Left colon (tissue), 2 donors: ENCODE data around the gene ZNF155. TPM values are rescaled to one million over a fixed set of nuclear protein-coding genes. Genes with fewer than 3 reads are reported as not detected.
"Not testable (repeated sequence)": the region's sequence is repeated elsewhere in the genome, so short reads cannot be mapped to it uniquely, and the experiment has no call there.

ENCODE experiments used
- ATAC-seq: fragments of 200-7000 bp; cut with Tn5 transposase; one replicate; pipeline ENCODE4 v1.9.1; 2020; ENCODE audit warnings: mild to moderate bottlenecking, moderate library complexity
- DNase-seq, 2 donors: peaks; one replicate each; pipeline ENCODE4 v3.0.0-alpha.2; 2020
- intact Hi-C, 2 donors: fragments of 100-400 bp; cut with DNase I in 1 of 2; cut with micrococcal nuclease in 1 of 2; formaldehyde crosslinking; loops; one replicate each; pipeline versions ENCODE4 v1.11.2 to v1.14.0; 2022; cut with DNase I, micrococcal nuclease
- long read RNA-seq: library from polyadenylated mRNA; unstranded; transcript quantifications from one replicate; pipeline ENCODE4 v2.0.0, GENCODE V29; 2021
- total RNA-seq, 2 donors: library from RNA; stranded (reverse); fragmentation: NEBNext Ultra II Directional; extraction: Animal tissue kit (Norgen Biotek cat#: 25700); gene quantifications; one replicate each; pipeline ENCODE4 v1.2.1, GENCODE V29; 2021
- donor health status: DM: no; HTN: no; CAD: no.
- donor health status: DM: yes; HTN: yes; CAD: no.

The ZNF155 gene
- total RNA-seq, result 1 to 10 TPM; 6.9 to 7.1 TPM
- long read RNA-seq, partial matches to known transcripts, result 1 of 8 reads
- long read RNA-seq, other reads (novel, unspliced or antisense), result 1 of 8 reads

DNA sequence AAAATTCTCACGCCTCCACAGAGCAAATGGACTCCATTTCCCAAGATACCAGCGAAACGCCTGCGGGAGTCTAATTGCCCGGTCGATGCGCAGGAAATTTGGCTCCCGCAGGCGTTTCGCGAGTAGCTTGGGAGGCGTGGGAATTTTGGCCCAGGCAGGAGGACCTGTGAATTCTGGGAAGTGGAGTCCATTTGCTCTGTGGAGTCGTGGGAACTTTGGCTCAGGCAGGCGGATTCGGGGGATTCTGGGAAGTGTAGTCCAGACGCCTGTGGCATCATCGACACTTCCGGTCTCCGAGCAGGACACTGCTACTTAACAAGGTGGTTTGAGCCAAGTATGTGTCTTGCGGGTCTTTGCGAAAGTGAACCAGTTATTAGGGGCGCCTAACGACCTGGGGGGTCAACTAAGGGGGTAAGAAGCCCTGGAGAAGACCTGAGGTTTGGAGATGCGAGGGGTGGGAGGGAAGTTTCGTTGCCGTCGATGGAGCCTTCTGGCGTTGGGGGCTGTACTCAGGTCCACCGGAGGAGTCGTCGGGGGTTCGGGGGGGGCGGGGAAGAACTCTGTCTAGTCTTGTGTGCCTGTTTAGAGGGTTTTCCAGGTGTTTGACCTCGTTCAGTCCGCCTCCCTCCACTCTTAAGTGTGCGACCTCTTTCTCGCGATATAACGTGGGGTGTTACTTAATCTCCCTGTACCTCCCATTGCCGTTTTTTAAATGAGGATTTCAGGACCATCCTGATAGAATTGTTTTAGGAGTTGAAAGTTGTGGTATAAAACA, at the start of gene ZNF155:
Gene ZNF155, plus strand, starts transcription at position 277 of the 775 bp plus-strand sequence. CDS start 4,356 bp downstream, outside the sequence.
- DNase-seq (peak; percentile 84 to 95), ATAC-seq (peak; percentile 100)
- intact Hi-C loops, result loop anchor here in 1 of 2 donors (2.0 kb wide), 1 partner anchor 67 kb away; no protein-coding TSS in a partner anchor

DNA sequence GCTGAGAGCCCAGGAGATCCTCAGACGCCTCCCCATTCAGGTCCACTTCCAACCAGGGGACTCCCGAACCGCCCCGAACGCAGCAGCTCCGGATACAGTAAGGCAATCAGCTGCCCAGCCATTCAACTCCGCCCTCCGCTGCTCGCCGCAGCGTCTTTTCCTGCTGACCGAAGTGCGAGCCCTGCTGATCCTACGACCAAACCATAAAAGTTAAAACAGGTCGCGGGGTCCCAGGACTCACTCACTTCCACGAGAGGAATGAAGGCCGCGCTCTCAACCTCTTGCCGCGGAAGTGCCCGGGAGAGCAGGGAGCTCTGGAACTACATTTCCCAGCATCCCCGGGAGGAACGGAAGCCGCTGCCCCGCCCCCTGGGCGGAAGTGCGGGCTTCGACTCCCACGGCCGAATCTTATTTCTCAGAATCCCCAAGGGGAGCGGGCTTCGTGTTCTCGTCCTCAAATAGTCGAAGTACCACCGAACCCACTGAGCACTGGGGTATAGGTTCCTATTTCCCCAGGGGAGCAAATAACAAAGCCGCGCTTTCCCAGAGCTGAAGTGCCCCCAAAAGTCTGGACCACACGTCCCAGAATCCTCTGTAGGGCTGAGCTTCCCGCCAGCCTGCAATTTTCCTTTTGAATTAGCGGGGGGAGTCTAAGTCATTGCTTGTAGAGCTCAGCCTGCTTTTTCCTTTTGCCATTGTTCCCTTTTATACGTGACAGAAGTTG, 48.8 kb upstream of the ZNF155 start, which contains the start of gene ZNF45:
Gene ZNF45, minus strand, starts transcription at position 298 of the 724 bp plus-strand sequence. CDS start 13,097 bp downstream, outside the sequence.
- DNase-seq (peak; percentile 86 to 89), ATAC-seq (peak; percentile 99)
- intact Hi-C loops, result no loop called here

DNA sequence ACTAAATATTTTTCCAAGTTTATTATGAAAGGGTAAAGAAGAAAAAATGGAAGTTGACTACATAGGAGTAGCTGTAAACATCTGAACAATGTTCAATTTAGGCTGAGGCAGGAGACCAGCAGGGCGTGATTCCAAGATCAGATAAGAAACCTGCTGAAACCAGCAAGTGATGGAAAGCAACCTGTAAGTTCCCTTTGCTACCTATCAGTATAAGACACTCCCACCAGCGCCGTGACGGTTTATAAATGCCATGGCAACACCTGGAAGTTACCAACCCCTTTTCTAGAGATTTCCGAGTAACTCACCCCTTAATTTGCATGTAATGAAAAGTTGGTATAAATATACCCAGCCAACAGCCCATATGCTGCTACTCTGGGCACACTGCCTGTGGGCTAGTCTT, 47.8 kb upstream of the ZNF155 start:
- ATAC-seq (no peak), DNase-seq (peak in 1 of 2 donors; percentile 8)
- intact Hi-C loops, result no loop called here

DNA sequence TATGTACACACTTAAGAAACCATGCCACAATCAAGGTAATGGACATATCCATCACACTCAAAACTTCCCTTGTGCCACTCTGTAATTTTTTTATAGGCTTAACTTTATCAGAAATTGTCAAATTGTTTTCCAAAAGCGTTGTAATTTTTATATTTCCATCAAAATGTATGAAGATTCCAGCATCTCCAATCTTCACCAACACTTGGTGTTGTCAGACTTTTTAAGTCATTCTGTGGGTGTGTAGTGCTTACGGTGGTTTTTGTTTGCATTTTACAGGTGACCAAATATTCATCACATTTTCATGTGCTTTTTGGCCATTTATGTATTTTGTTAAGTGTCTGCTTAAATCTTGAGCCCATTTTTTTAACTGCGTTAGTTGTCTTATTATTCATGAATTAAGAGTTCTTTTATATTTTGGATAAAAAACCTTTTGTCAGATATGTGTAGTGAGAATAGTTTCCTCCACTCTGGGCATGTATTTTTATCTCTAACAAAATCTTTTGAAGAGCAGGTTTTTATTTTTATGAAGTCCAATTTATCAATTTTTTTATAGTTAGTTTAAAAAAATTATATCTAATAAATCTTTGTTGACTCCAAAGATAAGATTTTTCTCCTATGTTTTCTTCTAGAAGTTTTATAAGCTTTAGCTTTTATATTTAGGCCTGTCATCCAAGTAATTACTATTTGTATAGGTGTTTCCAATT, 44.3 kb upstream of the ZNF155 start:
- intact Hi-C loops, result no loop called here
- DNase-seq (no peak), ATAC-seq (no peak)

DNA sequence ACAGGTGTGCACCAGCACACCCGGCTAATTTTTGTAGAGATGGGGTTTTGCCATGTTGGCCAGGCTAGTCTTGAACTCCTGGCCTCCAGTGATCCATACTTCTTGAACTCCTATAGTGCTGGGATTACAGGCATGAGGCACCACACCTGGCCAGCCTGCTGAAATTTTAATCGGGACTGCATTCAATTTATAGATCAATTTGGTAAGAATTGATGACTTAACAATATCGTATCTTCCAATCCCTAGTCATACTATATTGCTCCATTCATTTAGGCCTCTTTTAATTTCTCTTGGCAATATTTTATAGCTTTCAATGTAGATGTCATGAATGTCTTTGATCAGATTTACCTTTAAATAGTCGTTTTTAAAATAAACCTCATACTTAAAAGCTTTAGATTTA, 43.3 kb upstream of the ZNF155 start:
- intact Hi-C loops, result no loop called here
- DNase-seq, result no peak

DNA sequence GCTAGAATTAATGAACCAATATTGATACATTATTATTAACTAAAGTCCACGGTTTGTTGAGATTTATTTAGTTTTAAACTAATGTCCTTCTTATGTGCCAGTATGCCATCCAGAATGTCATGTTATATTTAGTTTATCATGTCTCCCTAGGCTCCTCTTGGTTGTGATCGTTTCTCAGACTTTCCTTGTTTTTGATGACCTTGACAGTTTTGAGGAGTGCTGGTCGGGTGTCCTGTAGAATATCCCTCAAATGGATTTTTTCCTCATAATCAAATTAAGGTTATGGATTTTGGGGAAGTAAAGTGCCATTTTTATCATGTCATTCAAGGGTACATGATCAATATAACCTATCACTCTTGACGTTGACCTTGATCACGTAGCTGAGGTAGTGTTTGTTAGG, 42.8 kb upstream of the ZNF155 start:
- intact Hi-C loops, result no loop called here
- no peak for ATAC-seq
- DNase-seq, result no peak

More for the DNA sequence above, 43.3 kb upstream of the ZNF155 start:
- ATAC-seq, result no peak

DNA sequence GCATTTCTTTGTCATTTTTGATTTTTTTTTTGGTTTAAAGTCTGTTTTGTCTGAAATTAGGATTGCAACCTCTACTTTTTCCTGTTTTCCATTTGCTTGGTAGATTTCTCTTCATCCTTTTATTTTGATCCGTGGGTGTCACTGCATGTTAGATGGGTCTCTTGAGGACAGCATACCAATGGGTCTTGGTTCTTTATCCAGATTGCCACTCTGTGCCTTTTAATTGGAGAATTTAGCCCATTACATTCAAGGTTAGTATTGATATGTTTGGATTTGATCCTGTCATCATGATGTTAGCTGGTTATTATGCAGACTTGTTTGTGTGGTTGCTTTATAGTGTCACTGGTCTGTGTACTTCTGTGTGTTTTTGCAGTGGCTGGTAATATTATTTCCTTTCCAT, 36.6 kb upstream of the ZNF155 start:
- ATAC-seq, DNase-seq, intact Hi-C loops: not testable (repeated sequence)

DNA sequence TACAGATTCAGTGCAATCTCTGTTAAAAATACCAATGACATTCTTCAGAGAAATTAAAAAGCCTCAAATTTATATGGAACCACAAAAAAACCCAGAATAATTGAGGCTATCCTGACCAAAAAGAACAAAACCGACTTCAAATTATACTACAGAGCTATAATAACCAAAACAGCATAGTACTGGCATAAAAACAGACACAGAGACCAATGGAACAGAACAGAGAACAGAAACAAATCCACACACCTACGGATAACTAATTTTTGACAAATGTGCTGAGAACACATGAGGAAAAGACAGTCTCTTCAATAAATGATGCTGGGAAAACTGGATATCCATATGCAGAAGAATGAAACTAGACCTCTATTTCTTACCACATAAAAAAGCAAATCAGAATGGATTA, 34.2 kb upstream of the ZNF155 start:
- intact Hi-C loops, DNase-seq, ATAC-seq: not testable (repeated sequence)

DNA sequence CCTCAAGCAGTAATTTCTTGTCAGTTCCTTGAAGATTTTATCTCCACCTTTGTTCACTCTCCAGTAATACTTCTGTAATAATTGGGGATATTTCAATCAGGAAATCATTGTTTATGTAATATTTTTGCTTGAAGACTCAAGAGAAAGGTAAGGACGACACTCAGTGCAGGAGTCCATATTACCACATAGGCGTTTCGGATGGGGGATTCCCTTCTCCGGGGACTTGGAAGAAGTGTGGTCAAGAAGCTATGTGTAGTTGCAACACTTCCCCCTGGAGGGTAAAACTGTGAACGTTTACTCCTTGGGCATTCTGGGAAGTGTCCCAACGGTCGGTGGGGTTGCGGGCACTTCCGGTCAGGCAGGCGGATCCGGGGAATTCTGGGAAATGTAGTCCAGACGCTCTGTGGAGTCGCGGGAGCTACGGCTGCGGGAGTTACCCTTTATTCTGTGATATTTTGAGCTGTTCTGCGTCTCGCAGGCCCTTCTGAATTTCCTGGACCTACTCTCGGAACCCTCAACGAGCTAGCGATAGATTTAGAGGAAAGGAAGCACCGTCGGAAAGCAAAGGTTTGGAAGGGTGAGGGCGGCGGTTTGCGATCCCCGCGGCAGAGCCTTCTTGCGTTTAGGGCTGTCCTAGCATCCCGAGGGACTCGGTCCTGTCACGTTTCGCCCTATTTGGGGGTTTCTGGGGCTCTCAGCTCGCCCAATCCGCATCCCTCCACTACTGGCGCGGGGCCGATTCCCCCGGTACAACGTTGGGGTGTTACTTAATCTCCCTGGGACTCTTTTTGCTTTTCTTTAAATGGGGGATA, 32.9 kb upstream of the ZNF155 start, which contains the start of gene ZNF221:
Gene ZNF221, plus strand, starts transcription at position 395 of the 812 bp plus-strand sequence. CDS start 11,499 bp downstream, outside the sequence.
- intact Hi-C loops, result no loop called here
- peak; percentile 88 to 92 for DNase-seq
- ATAC-seq, result peak; percentile 100

DNA sequence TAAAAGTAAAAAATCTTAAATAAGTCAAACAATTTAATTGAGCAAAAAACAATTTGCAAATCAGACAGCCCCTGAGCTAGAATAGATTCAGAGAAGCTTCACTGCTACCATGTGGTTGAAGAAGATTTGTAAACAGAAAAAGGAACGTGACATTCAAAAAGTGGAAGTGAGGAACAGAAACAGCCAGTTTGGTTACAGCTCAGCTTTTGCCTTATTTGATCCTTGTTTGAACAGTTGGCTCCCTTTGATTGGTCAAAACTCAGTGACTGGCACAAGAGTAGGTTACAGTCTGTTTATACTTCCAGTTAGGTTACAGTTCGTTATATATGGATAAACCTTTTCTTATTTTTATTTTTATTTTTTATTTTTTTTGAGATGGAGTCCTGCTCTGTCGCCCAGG, 27.2 kb upstream of the ZNF155 start:
- DNase-seq (no peak), ATAC-seq (no peak)
- intact Hi-C loops, result no loop called here

DNA sequence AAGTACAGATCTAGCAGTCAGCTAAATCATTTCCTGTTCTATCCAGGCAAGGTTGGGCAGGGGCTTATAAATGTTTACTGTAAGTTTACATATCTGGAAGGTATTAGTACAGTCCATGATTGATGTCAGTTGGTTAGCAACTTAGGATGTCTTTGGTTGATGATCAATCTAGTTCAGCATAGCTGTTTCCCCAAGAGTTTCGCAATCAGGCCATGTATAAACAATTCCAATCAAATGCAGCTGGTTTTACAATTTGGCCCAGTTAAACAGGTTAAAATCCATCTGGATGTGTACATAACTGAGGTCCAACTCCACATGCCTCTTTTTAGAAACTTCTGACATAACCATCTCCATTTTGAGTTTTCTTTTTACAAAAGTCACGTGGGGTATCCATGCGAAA, 26.1 kb upstream of the ZNF155 start:
- intact Hi-C loops, result no loop called here
- no peak for DNase-seq
- no peak for ATAC-seq

DNA sequence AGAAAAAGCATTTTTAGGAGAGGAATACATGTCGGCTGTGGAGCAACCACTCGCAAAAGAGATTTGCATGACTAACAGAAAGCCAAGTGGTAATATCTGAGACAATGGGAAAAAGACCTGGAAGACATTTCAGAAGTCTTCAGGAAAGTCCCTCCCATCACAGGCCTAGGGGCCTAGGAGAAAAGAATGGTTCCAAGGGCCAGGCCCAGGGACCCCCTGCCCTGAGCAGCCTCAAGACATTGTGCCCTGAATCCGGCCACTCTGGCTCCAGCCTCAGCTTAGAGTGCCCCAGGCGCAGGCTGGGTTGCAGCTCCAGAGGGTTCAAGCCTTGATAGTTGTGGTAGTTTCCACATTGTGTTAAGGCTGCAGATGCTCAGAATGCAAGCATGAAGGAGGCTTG, 23.6 kb upstream of the ZNF155 start:
- DNase-seq, result no peak
- no peak for ATAC-seq
- intact Hi-C loops, result no loop called here

DNA sequence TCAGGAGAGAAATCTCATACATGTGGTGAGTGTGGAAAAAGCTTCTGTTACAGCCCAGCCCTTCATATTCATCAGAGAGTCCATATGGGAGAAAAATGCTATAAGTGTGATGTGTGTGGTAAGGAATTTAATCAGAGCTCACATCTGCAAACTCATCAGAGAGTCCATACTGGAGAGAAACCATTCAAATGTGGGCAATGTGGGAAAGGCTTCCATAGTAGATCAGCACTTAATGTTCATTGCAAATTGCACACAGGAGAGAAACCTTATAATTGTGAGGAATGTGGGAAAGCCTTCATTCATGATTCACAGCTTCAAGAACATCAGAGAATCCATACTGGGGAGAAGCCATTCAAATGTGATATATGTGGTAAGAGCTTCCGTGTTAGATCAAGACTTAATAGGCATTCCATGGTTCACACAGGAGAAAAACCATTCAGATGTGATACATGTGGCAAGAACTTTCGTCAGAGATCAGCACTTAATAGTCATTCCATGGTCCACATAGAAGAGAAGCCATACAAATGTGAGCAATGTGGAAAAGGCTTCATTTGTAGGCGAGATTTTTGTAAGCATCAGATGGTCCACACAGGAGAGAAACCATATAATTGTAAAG, 17.8 kb upstream of the ZNF155 start:
- intact Hi-C loops, result no loop called here

DNA sequence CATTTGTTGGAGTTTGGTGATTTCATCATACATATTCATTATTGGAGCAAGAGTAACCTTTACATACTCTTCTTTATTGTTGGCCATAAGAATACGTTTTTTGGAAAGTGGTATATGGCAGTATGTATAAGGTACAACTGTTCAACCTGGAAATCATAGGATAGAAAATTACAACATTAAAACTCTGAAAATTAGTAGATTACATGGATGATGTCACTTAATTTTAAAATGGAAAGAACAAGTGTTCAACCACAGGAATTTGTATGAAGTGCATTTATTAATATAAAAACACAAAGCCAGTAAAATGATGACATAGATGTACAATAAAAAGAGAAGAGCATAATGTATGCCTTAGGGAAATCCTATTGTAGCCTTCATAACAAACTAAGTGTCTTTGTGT, 7.3 kb upstream of the ZNF155 start:
- ATAC-seq, result no peak
- intact Hi-C loops, result no loop called here
- DNase-seq, result no peak

More for the DNA sequence above, 17.8 kb upstream of the ZNF155 start:
- ATAC-seq (no peak), DNase-seq (no peak)

DNA sequence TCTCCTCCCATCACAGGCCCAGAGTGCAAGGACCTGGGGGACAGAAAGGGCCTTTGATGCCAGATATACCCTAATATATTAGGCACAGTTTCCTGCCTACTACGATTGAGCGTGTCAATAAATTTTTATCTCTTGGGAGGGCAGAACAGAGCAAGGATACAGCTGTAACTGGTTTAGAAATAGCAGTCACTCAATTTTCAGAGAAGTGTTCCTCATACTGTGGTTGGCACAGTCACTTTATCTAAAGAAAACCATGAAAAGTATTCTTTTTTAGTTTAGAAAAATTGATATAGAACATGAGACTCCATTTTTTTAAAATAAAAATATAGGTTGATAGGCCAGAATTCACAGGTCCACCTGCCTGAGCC, 460 bp upstream of the ZNF155 start:
- intact Hi-C loops, result no loop called here
- no peak for DNase-seq
- no peak for ATAC-seq

DNA sequence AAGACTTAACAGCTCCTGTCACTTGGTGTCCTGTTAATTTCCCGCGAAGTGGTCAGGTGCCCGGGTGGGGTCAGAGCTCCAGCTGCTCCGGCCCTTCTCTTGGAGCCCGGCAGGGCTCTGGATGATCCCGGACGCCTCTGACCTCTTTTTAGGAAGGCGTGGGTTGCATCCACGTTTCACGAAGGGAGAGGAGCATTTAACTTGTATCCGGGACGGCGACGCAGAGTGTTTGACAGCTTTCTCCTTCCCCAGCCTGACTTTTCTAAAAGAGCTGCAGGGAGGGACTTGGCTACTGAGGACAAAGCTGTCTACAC, 656 bp downstream of the ZNF155 start:
- peak; percentile 45 for ATAC-seq
- peak in 1 of 2 donors; percentile 19 for DNase-seq

DNA sequence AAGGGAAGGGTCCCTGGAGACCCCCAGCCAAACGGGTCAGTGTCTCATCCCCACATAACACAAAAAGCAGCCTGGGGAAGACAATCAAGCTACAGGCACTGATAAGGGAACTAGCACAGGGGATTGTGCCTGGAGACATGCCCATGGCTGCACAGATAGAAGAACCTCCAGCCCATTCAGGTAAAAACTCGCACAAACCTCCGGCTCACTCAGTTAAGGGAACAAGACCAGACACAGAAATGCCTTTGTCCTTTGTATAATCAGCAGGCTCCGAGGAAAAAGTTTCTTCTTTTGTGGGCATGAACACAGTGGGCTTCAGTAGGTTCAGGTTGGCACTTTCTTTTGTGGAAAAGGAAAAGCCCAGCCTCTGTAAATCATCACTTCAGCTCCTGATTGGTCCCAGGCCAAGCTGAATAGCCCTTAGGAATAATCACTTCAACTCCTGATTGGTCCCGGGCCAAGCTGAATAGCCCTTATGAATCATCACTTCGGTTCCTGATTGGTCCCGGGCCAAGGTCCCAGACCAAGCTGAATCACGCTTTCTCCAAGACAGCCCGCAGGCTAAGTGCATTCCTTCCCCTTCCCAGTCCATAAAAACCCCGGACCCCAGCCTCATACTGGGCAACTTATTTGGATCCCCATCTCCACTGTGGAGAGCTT, 13.8 kb downstream of the ZNF155 start:
- intact Hi-C loops, result no loop called here
- ATAC-seq (no peak), DNase-seq (no peak)

More for the DNA sequence above, 656 bp downstream of the ZNF155 start:
- intact Hi-C loops, result loop anchor here in 1 of 2 donors (2.0 kb wide), 1 partner anchor 66 kb away; no protein-coding TSS in a partner anchor

DNA sequence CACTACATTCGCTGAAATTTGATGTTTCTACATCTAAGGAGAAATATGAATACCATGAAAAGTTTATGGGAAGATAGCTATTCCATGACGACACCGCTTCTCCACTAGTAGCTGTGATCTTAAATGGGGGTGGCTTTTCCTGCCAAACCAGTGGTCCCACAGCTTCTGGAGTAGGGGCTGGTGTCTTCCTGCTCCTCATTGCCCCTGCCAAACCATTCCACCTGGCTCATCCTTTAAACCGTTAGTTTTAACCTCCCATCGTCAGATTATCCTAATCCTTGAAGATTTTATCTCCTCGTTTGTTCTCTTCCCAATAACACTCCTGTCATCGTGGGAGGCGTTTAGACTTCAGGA, 18.2 kb downstream of the ZNF155 start:
- ATAC-seq (no peak), DNase-seq (no peak)
- intact Hi-C loops, result no loop called here
